OCI-LY3 (cell line): ENCODE data around the gene ALS2.

Experiments
- CTCF ChIP-seq: fragments of 200-600, 300-600 bp; sonication (generic); IDR thresholded peaks from 2 replicates; pipeline ENCODE4 v1.5.1; 2014; ENCODE audit warnings: antibody characterized with exemption, low read length, low read depth
- EZH2phosphoT487 ChIP-seq: fragments of 200-600 bp; shearing (Covaris generic); IDR thresholded peaks from 2 replicates; pipeline ENCODE4 v1.6.1; 2018; ENCODE audit warnings: antibody characterized with exemption, mixed run types, low read depth

GRCh38 chr2:201675454-201675853, 105.3 kb downstream of the ALS2 start:
- no peak for TF ChIP-seq CTCF
- no peak for TF ChIP-seq EZH2phosphoT487
